ENCODE measurements around the gene ZNF768. TPM values are rescaled to one million over a fixed set of nuclear protein-coding genes. Genes with fewer than 3 reads are reported as not detected.

Gene ZNF768
- total RNA-seq, 4 donors from 2014 or later, result 27.4 to 44.9 (median 32.3) TPM

DNA sequence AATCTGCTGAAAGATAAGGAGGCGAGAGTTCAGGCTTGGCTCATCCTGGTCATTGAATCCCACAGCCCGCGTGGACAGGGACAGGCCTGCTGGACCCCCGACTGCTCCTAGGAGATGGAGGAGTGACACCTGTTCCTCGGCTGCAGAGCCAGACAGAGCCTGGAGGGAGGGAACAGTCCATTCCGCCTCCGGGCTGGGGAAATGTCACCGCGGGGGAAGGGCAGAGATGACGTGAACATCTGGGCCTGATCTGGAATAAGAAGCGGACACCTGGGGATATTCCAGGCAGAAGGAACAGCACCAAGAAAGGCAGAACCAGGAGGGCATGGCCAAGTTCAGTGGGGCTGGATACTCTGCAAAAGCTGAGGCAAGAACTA, 6.8 kb upstream of the ZNF768 start:
- Histone ChIP-seq H3K9me3 (no peaks in the 10 kb centered on the region), H3K36me3 (peaks cover 8 to 17% of the 10 kb centered on the region in 2 donors), H3K4me1 (peaks cover 18 to 24% of the 10 kb centered on the region in 2 donors), H3K27me3 (no peaks in the 10 kb centered on the region), H3K4me3 (replicated peaks in 1 of 3) (no peak overlapping the region), H3K27ac (no peak overlapping the region)
- no peak for DNase-seq
- intact Hi-C loops (cut with DNase I), result loop anchor here (10.0 kb wide), 1 partner anchor 102 kb away; no protein-coding TSS in a partner anchor
- TF ChIP-seq POLR2A (IDR thresholded peaks at IDR 0.05), result no peak
- TF ChIP-seq, protein P1, sequence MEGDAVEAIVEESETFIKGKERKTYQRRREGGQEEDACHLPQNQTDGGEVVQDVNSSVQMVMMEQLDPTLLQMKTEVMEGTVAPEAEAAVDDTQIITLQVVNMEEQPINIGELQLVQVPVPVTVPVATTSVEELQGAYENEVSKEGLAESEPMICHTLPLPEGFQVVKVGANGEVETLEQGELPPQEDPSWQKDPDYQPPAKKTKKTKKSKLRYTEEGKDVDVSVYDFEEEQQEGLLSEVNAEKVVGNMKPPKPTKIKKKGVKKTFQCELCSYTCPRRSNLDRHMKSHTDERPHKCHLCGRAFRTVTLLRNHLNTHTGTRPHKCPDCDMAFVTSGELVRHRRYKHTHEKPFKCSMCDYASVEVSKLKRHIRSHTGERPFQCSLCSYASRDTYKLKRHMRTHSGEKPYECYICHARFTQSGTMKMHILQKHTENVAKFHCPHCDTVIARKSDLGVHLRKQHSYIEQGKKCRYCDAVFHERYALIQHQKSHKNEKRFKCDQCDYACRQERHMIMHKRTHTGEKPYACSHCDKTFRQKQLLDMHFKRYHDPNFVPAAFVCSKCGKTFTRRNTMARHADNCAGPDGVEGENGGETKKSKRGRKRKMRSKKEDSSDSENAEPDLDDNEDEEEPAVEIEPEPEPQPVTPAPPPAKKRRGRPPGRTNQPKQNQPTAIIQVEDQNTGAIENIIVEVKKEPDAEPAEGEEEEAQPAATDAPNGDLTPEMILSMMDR (IDR thresholded peaks at IDR 0.05), result no peak
- 84 to 89% methylated on average over 11 of the region's 11 CpGs for WGBS, 2 donors

GRCh38 chr16:30532285-30533145, 6.1 kb upstream of the ZNF768 start:
- TF ChIP-seq POLR2A (IDR thresholded peaks at IDR 0.05), result no peak
- TF ChIP-seq, protein P1 (IDR thresholded peaks at IDR 0.05), result no peak
- no peak for DNase-seq
- Histone ChIP-seq H3K4me3 (replicated peaks in 1 of 3) (no peak overlapping the region), H3K4me1 (peaks cover 24 to 30% of the 10 kb centered on the region in 2 donors), H3K27me3 (no peaks in the 10 kb centered on the region), H3K9me3 (no peaks in the 10 kb centered on the region), H3K36me3 (peaks cover 8 to 17% of the 10 kb centered on the region in 2 donors), H3K27ac (no peak overlapping the region)
- intact Hi-C loops (cut with DNase I), result loop anchor here (10.0 kb wide), 1 partner anchor 102 kb away; no protein-coding TSS in a partner anchor
- WGBS, 2 donors, result 94% methylated on average over 29 of the region's 57 CpGs

- no peak overlapping the region for H3K27ac ChIP-seq
- peaks cover 8 to 17% of the 10 kb centered on the region in 2 donors for H3K36me3 ChIP-seq
- no peak overlapping the region for H3K4me3 ChIP-seq (replicated peaks in 1 of 3)
- TF ChIP-seq, protein P1 (IDR thresholded peaks at IDR 0.05), result no peak
- no peak for TF ChIP-seq POLR2A (IDR thresholded peaks at IDR 0.05)
- intact Hi-C loops (cut with DNase I), result loop anchor here (10.0 kb wide), 1 partner anchor 104 kb away; no protein-coding TSS in a partner anchor
- no peak for DNase-seq
- 86 to 88% methylated on average over 13 of the region's 13 CpGs for WGBS, 2 donors
- H3K27me3 ChIP-seq, result no peaks in the 10 kb centered on the region
- H3K9me3 ChIP-seq, result no peaks in the 10 kb centered on the region
- H3K4me1 ChIP-seq, result peaks cover 15 to 29% of the 10 kb centered on the region in 2 donors
Observed at GRCh38 chr16:30530163-30531037, 4.0 kb upstream of the ZNF768 start.

DNA sequence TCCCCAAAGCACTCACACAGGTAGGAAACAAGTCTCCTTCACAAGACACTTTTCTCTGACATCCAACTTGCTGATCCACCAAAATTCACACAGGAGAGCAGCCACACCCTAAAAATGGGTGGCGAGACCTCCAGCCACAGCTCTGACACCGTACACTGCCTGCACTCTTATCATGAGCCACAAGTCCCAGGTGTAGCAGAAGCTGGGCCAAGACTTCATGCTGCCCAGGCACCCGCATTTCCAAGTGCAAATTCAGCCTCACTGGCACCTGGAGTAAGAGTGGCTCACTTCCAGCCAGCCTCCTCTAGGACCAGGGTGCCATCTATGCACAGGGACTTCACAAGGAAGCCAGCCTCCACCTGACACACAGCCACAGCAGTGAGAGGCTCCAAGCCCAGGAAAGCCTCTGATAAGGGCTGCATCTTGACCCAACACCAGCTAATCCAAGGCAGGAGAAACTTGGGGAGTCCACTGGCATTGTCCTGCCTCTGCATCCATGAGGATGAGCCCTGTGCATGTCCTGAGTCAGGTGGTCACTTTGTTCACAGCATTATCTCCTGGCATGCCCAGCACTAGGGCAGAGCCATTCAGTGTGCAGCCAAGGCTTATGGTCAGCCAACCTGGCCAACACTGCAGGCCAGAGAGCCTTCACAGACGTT, 2.6 kb upstream of the ZNF768 start:
- Histone ChIP-seq H3K9me3 (no peaks in the 10 kb centered on the region), H3K27ac (no peak overlapping the region), H3K27me3 (no peaks in the 10 kb centered on the region), H3K4me3 (replicated peaks in 1 of 3) (no peak overlapping the region), H3K36me3 (peaks cover 8 to 27% of the 10 kb centered on the region in 2 donors), H3K4me1 (peaks cover 13 to 28% of the 10 kb centered on the region in 2 donors)
- WGBS, 2 donors, result 70 to 72% methylated on average over 3 to 4 of the region's 4 CpGs
- TF ChIP-seq, protein P1 (IDR thresholded peaks at IDR 0.05), result no peak
- TF ChIP-seq POLR2A (IDR thresholded peaks at IDR 0.05), result no peak
- DNase-seq, result no peak
- intact Hi-C loops (cut with DNase I), result no loop called here

All from thyroid gland (tissue), 4 donors.